ENCODE results near the gene COL4A6. TPM values are rescaled to one million over a fixed set of nuclear protein-coding genes. Genes with fewer than 3 reads are reported as not detected.

Gene COL4A6
- total and polyA plus RNA-seq, 10 of the 15 experiments (the other 5 are each of a cell fraction or from before 2014, with no cell fraction given) = 0.02 to 0.56 (median 0.05) TPM; not detected in 3

- Histone ChIP-seq H3K36me3 (ENCODE audit: control insufficient read depth in 2 of 2, insufficient read depth in 2 of 2, low read length in 1 of 2) (no peaks in the 10 kb centered on the region), H3K79me2 (ENCODE audit: control insufficient read depth, insufficient read depth, low read length) (no peaks in the 10 kb centered on the region), H3K4me1 (ENCODE audit: control insufficient read depth, insufficient read depth, low read length) (no peaks in the 10 kb centered on the region), H3K27me3 (replicated peaks in 1 of 2; ENCODE audit: control insufficient read depth in 2 of 2, insufficient read depth in 2 of 2, low read length in 1 of 2) (no peaks in the 10 kb centered on the region; a peak in 1 of 4 replicates), H3K4me3 (no peak overlapping the region), H3K4me2 (ENCODE audit: control insufficient read depth, insufficient read depth) (no peak overlapping the region), H2AFZ (ENCODE audit: control insufficient read depth, low read depth, low read length) (peak overlapping the region; percentile 4), H3K9ac (ENCODE audit: control insufficient read depth, insufficient read depth, low read length) (no peak overlapping the region), H3K9me3 (replicated peaks; ENCODE audit: control insufficient read depth, insufficient read depth, low read length) (no peaks in the 10 kb centered on the region), H4K20me1 (ENCODE audit: control insufficient read depth, insufficient read depth) (no peaks in the 10 kb centered on the region), H3K27ac (ENCODE audit: control insufficient read depth, insufficient read depth) (no peak overlapping the region)
- TF ChIP-seq KDM1A (IDR thresholded peaks at IDR 0.05; ENCODE audit: borderline replicate concordance) (no peak), KLF5 (IDR thresholded peaks at IDR 0.05; ENCODE audit: partially characterized antibody) (no peak), ATF3 (IDR thresholded peaks at IDR 0.05; ENCODE audit: borderline replicate concordance, extremely low read depth, low read depth, low read length) (no peak), ZSCAN29 (IDR thresholded peaks at IDR 0.05) (no peak), NRF1 (conservative IDR thresholded peaks at IDR 0.05; ENCODE audit: low read depth, low read length) (no peak), MXI1 (IDR thresholded peaks at IDR 0.05; ENCODE audit: low read depth, low read length) (no peak), YY1 (IDR thresholded peaks at IDR 0.05; ENCODE audit: low read depth, low read length) (peak; percentile 87), STAT3 (IDR thresholded peaks at IDR 0.05; ENCODE audit: low read depth, low read length) (no peak), NR2C2 (IDR thresholded peaks at IDR 0.05; ENCODE audit: borderline replicate concordance, control insufficient read depth, insufficient read length, low read depth) (no peak), BMI1 (IDR thresholded peaks at IDR 0.05; ENCODE audit: borderline replicate concordance) (no peak), E4F1 (IDR thresholded peaks at IDR 0.05; ENCODE audit: borderline replicate concordance, partially characterized antibody) (no peak), E2F4 (IDR thresholded peaks at IDR 0.05; ENCODE audit: low read depth, low read length) (no peak), NFYA (IDR thresholded peaks at IDR 0.05; ENCODE audit: borderline replicate concordance, low read depth, low read length) (no peak), NR2F1 (conservative IDR thresholded peaks at IDR 0.05) (no peak), MAX (IDR thresholded peaks at IDR 0.05; ENCODE audit: low read depth, low read length) (no peak), CTCF (IDR thresholded peaks at IDR 0.05 in 2 of 3, conservative IDR thresholded peaks at IDR 0.05 in 1 of 3; ENCODE audit: control insufficient read depth in 2 of 3, extremely low read depth in 1 of 3, insufficient read depth in 1 of 3, low read depth in 3 of 3, low read length in 3 of 3) (peak; percentile 9 to 20 (median 12); a peak in 2 of 6 replicates)
- ChIA-PET SMC1A (ENCODE audit: uncharacterized antibody, unreplicated experiment) (no interaction called here), RAD21 (ENCODE audit: unreplicated experiment) (no interaction called here), CTCF (no interaction called here), POLR2A (no interaction called here)
- WGBS (ENCODE audit: insufficient coverage, insufficient replicate concordance, low lambda C conversion rate, missing lambda C conversion rate) = 37% methylated on average over 7 of the region's 7 CpGs
- DNase-seq (ENCODE audit: low read depth, low spot score) (no peak), ATAC-seq (peak; percentile 46), FAIRE-seq (no peak)
- in situ Hi-C loops (cut with MboI) = no loop called here
- BruUV-seq (replicated peaks) = no TSS peak
- intact Hi-C loops (cut with micrococcal nuclease; ENCODE audit: unreplicated experiment) = no loop called here
Measured at GRCh38 chrX:108165383-108166111, 272.7 kb downstream of the COL4A6 start.
